GM19193 (cell line): ENCODE results near the gene A3GALT2.

ENCODE experiments used
- POLR2A ChIP-seq: IDR thresholded peaks from 4 replicates; pipeline ENCODE4 v1.6.1; 2011; ENCODE audit not compliant: insufficient read depth, insufficient read length; ENCODE audit errors: extremely low read depth

The A3GALT2 gene

DNA sequence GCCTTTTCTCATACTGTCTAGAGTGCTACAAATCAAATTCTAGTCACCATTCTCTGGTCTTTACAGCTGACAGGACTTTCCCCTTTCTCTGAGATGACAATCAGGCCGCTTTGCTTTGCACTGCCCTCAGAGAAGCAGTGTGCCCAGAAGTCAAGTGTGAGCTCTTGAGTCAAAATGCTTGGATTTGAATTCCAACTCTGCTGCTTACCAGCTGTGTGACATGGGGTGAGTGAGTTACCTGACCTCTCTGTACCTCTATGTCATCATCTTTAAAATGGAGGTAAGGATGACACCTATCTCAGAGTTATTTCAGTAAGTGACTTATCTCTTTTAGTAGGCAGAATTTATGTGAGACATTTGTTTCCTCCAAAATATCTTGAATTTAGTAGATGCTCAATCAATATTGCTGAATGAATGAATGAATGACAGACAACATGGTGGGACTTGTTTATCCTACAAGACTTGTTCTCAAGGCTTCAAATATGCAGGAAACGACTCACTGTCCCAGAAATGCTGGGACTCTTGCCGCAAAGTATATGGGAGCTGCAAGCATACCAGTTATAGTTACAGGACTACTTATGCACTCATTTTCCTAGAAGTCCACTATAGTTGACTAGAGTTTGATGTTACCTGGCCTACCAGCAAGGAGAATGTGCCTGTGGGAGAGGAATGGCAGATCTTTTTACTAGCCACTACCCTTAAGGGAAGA, 38.1 kb upstream of the A3GALT2 start:
- no peak for TF ChIP-seq POLR2A

DNA sequence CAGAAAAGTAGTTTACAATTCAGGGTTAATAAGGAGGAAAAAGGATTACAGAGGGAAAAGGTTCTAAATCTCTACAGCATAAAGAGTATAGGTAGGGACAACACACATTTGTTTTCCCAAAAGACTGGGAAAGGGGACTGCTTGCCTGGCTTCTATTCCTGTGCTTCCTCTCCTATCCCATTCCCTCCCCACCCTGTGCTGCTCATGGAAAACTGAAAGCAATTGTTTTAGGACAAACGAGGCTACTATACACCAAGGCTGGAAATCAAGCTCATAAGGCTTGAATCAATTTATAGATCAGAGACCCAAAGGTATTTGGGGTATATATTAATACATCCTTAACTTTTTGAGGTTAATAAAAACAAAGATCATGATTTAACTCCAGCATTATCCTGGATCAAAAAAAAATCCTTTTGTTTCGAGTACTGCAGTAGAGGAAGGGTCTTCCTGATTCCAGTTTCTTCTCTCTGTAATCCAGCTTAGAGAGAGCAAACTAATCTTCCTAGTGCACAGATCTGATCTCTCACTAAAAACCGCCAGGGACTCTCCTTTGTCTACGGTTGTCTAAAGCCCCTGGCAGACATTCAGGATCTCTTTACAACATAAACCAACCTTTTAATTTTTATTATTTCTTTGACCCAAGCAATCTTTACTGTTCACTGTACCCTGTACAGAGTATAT, 37.4 kb upstream of the A3GALT2 start:
- no peak for TF ChIP-seq POLR2A

DNA sequence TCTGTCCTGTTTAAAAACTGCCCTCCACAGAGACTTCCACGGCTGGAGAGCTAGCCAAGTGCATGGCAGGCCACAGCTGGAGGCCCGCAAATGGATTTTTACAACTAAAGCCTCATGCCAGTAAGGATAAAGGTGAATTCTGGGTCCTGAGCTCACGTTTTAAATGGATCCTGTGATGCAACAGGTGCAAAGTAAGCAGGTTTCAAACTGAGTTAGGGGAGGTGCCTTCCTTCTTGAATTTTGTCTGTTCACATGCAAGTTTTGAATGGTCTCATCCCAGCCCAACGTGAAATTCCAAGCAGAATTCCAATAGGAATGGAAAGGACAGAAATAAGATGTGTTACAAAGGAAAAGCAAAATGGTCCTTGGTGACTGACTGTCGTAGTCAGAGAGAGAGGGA, 36.2 kb upstream of the A3GALT2 start:
- no peak for TF ChIP-seq POLR2A

DNA sequence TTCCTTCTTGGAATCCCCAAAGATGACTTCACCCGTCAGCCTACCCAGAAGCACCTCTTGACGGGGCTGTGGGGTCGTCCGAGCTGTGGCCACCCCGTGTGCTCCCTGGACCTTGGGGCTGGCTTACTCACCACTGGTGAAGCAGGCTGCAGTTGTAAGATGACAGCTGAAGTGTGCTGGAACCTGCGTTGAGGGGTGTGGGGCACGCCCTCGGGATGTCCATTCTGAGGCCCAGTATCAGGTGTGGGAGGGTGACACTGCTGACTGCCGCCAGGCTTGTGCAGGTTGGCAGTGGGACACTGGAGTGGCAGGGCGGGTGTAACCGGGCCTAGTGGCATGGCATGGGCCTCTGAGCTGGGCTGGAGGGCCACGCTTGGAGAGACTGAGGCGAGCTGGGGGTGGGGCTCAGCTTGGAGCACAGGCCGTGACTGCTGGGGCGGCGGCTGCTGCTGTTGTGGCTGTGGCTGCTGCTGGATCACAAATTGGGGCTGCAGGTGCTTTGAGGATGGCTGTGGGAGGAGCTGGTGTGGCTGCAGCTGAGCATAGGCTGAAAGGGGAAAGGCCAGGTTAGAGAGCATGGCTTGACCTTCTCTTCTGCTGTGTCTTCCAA, 33.9 kb upstream of the A3GALT2 start:
- no peak for TF ChIP-seq POLR2A

DNA sequence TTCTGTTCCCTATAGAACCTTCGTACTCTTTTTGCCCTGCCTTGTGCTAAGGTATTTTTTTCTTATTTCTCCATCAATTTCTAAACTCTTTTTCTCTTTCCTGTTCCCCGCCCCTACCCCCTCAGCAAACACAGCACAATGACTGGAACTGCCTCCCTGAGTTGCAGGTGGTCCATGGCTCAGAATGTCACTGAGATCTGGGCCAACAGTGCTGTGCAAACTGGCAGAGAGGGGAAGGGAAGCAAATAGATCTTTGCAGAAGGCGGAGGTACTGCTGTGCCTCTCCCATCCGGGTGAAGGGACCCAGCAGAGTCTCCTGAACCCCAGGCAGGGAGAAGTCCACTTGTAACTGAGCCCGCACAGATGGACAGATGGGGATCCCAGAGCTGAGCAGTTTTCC, 32.6 kb upstream of the A3GALT2 start:
- no peak for TF ChIP-seq POLR2A

DNA sequence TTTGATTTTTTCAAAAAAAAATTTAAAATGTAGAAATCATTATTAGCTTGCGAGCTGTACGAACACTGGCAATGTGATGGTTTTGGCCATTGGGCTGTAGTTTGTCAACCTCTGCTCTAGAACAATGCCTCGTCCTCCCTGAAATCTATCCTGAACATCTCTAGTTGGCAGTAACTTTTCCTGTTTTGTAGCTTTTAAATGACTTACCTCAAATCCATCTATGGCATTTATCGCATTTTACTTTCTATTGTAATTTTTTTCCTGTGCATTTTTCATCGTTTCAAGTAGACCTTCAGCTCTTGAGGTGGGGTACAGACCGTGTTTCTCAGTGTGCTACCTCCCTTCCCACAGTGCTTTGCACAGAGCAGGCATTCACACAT, 30.4 kb upstream of the A3GALT2 start:
- no peak for TF ChIP-seq POLR2A

DNA sequence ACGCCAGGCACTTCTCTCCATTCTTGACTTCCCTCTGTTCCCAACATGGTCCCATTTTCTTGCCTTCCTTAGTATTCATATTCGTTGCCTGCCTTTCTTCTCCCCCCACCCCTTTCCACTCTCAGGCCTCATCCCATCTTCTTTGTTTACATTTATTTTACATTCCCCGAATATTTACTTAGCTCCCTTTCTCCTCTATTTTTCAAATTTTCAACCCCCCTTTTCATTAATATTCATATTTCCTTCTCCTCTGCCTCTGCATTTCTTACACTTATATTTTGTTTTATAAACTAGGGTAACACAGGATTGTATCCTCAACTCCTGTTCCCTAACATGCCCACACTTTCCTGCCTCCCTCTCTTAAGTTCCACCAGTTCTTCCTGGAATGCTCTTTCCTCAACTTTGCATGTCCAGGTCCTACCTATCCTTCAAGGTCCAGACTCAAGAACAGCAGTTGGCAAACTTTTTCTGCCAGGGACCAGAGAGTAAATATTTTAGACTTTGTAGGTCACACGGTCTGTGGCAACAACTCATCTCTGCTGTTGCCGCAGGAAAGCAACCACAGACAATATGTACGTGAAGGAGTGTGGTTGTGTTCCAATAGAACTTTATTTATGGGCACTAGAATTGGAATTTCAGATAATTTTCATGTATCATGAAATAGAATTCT, 29.8 kb upstream of the A3GALT2 start:
- no peak for TF ChIP-seq POLR2A

DNA sequence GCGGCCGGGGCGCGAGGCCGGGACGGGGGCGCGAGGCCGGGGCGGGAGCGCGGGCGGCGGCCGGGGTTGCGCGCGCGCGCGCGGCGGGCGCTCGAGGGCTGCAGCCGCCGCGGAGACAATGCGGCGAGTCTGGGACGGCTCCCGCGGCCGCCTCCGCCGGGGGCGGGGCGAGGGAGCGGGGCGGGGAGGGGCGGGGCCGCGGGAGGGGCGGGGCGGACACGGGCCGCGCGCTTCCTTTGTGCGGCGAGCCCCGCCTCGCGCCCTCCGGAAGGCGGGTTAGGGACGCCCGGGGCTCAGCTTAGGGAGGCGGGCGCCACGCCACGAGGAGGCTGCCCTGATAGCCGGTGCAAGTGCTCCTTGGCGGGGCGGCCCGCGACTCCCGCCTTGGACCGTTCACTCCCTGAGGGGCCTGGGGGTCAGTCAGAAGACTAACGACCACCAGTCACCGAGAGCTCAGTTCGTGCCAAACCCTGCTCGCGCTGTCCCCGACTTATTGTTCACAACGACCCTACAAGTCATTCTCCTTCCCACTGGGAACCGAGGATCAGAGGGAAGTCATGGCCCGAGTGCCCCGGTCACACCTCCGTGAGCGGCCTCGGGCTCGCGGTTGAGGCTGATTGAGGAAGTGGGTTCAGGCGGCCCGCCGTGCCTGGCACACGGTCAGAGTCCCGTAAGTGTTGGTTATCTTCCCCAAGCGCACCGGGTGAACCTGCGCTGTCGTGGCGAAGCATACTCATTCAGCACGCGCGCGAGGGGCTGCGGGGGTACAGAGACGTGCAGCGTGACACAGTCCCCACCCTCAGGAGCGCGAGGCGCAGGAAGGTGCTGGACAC, 29.1 kb upstream of the A3GALT2 start:
- peak; percentile 80 for TF ChIP-seq POLR2A

DNA sequence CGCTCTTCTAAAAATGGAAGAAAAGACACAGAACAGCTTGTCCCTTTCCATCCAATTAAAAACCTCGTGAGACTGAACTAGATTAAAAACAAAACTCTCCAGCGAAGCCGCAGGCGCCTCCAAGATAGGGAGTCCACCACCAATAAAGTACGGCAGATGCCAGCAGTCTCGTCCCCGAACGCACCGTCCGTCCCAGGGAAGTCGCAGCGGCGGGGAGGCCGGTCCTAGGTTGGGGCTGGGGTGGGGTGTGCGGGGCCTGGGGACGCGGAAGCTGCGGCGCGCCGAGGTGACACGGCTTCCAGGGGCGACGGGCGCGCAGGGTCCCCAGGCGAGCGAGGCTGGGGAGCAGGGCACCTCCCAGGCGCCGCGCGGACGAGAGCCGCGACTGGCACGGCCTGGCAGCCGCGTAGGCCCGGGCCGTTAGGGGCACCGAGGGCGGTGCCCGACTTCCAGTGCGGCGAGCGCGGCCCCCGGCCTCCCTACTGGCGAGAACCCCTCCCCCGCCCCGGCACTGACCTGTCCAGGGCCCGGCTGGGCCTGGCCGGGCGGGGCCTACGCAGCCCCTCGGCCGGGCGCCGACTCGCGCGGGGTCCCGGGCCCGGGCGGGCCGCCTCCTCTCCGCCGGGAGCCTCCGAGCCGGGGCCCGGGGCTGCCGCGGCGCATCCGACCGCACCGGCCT, 28.3 kb upstream of the A3GALT2 start:
- no peak for TF ChIP-seq POLR2A

DNA sequence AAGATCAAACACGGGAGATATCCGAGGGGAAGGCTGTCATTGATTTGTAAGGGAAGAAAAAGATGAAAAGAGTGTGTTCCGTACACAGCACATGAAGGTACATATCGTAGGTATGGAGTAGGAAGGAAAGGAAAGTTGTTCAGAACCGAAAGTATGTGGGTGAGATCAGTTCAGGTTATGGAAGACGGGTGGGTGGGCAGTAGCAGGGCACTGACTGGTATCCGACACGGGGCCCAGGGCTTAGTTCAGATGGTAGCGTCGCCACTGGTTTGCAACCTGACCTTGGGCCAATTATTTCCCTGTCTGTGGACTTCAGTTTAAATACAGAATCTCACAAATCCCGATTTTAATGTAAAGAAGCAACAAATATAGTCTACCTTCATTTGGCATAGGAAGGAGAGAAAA, 27.8 kb upstream of the A3GALT2 start:
- no peak for TF ChIP-seq POLR2A

DNA sequence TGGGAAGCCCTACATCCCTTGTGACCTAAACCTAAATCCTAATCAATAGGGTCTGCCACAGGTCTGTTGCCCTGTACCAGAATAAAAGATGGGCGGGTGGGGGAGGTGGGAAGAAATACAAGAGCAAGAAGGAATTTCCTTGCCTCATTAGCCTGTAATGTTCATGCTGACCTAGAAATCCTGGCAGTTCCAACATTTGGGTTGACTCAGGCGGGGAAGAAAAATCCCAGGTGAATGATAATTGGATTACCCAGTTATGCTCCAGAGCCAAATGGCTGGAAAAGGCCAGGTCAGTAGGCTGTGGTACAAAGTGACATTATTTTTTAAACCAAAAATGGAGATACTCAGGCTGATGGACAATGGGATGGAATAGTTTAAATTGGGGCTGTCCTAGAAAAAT, 27.3 kb upstream of the A3GALT2 start:
- no peak for TF ChIP-seq POLR2A

DNA sequence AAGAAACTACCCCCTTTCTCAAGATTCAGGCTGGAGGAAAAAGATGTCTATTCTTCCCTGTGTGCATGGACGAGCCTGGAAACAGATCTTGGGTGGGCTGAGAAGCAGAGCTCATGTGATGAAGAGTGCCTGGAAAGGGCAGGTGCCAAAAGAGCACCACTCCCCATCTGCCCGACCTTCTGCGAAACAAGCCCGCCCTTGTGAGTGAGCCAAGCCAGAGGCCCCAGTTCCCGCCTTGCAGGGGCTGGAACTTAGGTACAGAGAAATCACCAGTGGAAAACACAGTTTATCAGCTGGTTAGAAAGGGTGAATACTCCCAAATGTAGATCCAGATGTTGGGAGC, 26.7 kb upstream of the A3GALT2 start:
- TF ChIP-seq POLR2A, result no peak

DNA sequence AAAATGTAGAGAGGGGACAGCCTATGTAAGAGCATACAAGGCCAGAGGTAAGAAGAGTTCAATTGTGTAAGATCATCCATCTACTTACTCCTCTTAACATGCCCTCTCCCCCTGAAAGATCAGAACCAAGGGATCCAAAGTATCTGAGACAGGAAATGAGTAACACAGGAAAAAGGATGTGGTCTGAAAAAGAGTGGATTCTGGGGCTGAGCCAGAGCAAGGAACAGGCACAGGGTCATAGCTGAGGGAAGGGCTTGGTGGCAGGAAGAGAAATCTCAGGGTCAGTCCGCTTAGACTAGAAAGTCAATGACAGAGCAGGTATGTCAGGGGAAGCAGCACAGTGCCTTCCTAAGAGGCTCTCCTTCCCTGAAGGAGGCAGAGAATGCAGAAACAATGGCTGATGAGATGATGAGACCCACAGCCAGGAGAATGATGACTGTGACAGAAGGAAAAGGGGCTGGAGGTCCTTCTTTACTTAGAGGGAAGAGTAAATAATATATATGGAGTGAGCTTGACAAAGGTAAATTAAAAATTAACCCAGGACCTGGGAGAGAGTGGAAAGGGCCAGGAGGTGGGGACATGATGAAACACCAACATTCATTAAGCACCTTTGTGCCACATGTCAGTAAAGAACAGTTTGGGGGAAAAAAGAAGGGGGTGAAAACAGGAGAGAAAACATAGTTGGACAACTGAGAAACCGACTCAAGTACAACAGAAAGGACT, 26.2 kb upstream of the A3GALT2 start:
- no peak for TF ChIP-seq POLR2A

DNA sequence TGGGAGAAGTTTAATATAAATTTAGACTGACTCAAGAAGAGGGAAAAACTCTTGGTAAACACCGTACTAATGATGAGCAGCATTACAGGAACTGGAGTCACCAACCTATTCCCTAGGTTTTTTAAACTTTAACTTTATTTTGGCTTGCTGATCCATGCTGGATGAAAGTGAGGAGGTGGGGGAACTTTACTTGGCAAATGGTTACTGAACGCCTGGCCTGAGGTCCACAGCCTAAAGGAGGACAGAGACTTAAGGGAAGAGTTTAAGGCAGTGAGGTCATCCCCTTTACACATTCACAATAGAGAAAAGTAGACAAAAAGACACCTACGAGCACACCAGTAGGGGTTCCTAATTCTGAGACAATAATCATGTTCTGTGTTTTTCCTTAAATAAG, 25.6 kb upstream of the A3GALT2 start:
- no peak for TF ChIP-seq POLR2A
